ENCODE data around the gene PCDHB16. TPM values are rescaled to one million over a fixed set of nuclear protein-coding genes. Genes with fewer than 3 reads are reported as not detected.
"Not testable (repeated sequence)": the region's sequence is repeated elsewhere in the genome, so short reads cannot be mapped to it uniquely, and the experiment has no call there.

PCDHB16 gene
- total and polyA plus RNA-seq, 2 of the 13 experiments (the other 11 are each of a cell fraction or from before 2014, with no cell fraction given) = 0.60 to 0.66 TPM

DNA sequence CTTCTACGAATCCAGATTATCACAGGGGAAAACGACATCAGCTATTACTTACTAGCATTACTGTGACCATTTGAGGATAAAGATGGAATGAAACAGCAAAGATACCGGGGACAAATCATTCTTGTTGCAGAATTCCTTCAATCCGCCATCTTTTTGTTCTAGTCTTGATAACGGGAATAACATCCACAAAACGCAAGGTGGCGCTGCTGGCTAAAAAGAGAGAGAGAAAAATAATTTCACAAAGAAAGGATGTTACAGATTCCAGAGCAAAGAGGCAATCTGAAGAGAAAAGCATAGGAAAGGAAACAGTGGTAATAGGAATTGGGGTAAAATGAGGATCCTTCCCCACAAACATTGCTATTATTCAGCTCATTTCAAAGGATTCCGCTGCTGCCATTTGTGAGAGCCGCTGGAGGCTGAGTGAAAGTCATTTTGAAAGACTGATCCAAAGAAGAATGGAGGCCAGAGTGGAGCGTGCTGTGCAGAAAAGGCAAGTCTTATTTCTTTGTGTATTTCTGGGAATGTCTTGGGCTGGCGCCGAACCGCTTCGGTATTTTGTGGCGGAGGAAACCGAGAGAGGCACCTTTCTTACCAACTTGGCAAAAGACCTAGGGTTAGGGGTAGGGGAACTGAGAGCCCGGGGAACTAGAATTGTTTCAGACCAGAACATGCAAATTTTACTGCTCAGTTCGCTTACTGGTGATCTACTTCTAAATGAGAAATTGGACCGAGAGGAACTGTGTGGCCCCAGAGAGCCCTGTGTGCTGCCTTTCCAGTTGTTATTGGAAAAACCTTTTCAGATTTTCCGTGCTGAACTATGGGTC is 9.6 kb upstream of the PCDHB16 start, which contains the start of gene PCDHB7 (continued):
- TF ChIP-seq, protein P1, sequence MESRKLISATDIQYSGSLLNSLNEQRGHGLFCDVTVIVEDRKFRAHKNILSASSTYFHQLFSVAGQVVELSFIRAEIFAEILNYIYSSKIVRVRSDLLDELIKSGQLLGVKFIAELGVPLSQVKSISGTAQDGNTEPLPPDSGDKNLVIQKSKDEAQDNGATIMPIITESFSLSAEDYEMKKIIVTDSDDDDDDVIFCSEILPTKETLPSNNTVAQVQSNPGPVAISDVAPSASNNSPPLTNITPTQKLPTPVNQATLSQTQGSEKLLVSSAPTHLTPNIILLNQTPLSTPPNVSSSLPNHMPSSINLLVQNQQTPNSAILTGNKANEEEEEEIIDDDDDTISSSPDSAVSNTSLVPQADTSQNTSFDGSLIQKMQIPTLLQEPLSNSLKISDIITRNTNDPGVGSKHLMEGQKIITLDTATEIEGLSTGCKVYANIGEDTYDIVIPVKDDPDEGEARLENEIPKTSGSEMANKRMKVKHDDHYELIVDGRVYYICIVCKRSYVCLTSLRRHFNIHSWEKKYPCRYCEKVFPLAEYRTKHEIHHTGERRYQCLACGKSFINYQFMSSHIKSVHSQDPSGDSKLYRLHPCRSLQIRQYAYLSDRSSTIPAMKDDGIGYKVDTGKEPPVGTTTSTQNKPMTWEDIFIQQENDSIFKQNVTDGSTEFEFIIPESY (CRISPR knock-in tag; IDR thresholded peaks at IDR 0.05) = 0 out of 2 replicates have a peak, but pooled peaks have one; percentile 12

DNA sequence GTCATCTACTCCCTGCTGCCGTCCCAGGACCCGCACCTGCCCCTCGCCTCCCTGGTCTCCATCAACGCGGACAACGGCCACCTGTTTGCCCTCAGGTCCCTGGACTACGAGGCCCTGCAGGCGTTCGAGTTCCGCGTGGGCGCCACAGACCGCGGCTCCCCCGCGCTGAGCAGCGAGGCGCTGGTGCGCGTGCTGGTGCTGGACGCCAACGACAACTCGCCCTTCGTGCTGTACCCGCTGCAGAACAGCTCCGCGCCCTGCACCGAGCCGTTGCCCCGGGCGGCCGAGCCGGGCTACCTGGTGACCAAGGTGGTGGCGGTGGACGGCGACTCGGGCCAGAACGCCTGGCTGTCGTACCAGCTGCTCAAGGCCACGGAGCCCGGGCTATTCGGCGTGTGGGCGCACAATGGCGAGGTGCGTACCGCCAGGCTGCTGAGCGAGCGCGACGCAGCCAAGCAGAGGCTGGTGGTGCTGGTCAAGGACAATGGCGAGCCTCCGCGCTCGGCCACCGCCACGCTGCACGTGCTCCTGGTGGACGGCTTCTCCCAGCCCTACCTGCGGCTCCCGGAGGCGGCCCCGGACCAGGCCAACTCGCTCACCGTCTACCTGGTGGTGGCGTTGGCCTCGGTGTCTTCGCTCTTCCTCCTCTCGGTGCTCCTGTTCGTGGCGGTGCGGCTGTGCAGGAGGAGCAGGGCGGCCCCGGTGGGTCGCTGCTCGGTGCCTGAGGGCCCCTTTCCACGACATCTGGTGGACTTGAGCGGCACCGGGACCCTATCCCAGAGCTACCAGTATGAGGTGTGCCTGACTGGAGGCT is 7.7 kb upstream of the PCDHB16 start:
- ATAC-seq; H3K9ac ChIP-seq (ENCODE audit: insufficient read depth, low read depth, low read length); H3K27ac ChIP-seq (ENCODE audit: extremely low read length, insufficient read depth, low read length); H3K4me2 ChIP-seq (ENCODE audit: low read depth, low read length); H3K27me3 ChIP-seq (ENCODE audit: control insufficient read depth in 1 of 2, insufficient read depth in 2 of 2, low read length in 2 of 2); FAIRE-seq; in situ Hi-C loops (cut with HindIII; ENCODE audit: extremely low pct_ligation_motif_present, low pct_unique_long_range_greater_than_20kb); POLR2A ChIA-PET; CTCF ChIA-PET (ENCODE audit: low intra/inter-chr PET ratio, low total read pairs); H3K4me3 ChIP-seq (replicated peaks in 1 of 3; ENCODE audit: insufficient read depth in 1 of 3, low read depth in 2 of 3, low read length in 3 of 3); H2AFZ ChIP-seq (ENCODE audit: low read length); BruUV-seq (replicated peaks); DNase-seq (ENCODE audit: low spot score); H3K79me2 ChIP-seq (ENCODE audit: insufficient read depth, low read length); H3K36me3 ChIP-seq (replicated peaks in 1 of 2; ENCODE audit: control insufficient read depth in 1 of 2, insufficient read depth in 2 of 2, low read length in 2 of 2); H3K9me3 ChIP-seq (ENCODE audit: low read length); intact Hi-C loops (cut with micrococcal nuclease; ENCODE audit: unreplicated experiment); H3K4me1 ChIP-seq (ENCODE audit: insufficient read depth, low read length); H4K20me1 ChIP-seq (ENCODE audit: insufficient read depth, low read length): not testable (repeated sequence)
- WGBS (ENCODE audit: low lambda C conversion rate) = 79% methylated on average over 33 of the region's 79 CpGs

All from HepG2 (cell line).